Gastroesophageal sphincter (tissue), 3 donors: ENCODE results near the gene PLPP2.

ENCODE experiments used
- CTCF ChIP-seq, 4 experiments: fragments of 200-600 bp in 2 of 4; fragments of 450-650 bp in 2 of 4; sonication (generic) in 1 of 4; IDR thresholded peaks; one replicate each; pipeline ENCODE4 v1.5.1; 2017 to 2019; ENCODE audit warnings: antibody characterized with exemption in 4 of 4, mild to moderate bottlenecking in 2 of 4, moderate library complexity in 2 of 4
- EP300 ChIP-seq: sonication (generic); formaldehyde crosslinking; IDR thresholded peaks from one replicate; pipeline ENCODE4 v1.6.1; 2017; ENCODE audit warnings: antibody characterized with exemption, mild to moderate bottlenecking
- POLR2A ChIP-seq, 2 donors: fragments of 450-650 bp; IDR thresholded peaks; one replicate each; pipeline ENCODE4 v1.6.1; 2017; ENCODE audit warnings: antibody characterized with exemption in 2 of 2, mild to moderate bottlenecking in 2 of 2, moderate library complexity in 1 of 2

DNA sequence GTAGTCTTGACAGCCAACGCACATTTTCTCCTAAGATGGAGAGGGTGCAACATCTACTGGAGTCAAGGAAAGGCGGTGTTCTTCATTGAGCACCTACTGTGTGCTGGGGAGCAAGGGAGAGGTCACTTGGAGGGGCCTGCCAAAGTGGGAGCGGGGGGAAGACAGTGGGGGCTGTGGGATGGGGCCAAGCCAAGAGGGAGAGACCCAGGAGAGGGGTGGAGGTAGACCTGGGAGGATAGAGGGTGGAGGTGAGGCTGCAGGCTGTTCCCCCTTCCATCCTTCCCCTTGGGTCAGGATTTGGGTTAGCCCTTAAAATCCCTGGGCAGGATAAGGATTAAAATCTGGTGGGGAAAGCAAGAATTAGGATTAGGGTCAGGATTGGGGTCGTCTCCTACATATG lies 1.7 kb upstream of the PLPP2 start:
- no peak for TF ChIP-seq EP300
- TF ChIP-seq CTCF (IDR thresholded peaks at IDR 0.05) = no peak
- no peak for TF ChIP-seq POLR2A (IDR thresholded peaks at IDR 0.05)
